ENCODE measurements around the gene NRG2.

Gene NRG2

GRCh38 chr5:140004174-140004573, 38.9 kb downstream of the NRG2 start:
- no peak for DNase-seq

- no peak for DNase-seq
These were observed 39.6 kb downstream of the NRG2 start for GRCh38 chr5:140003519-140003918.

GRCh38 chr5:140000332-140000731, 42.8 kb downstream of the NRG2 start:
- no peak for DNase-seq

- no peak for DNase-seq
These were observed 44.3 kb downstream of the NRG2 start for GRCh38 chr5:139998837-139999236.

- DNase-seq: no peak
These were observed 45.8 kb downstream of the NRG2 start for GRCh38 chr5:139997276-139997675.

GRCh38 chr5:139995929-139996328, 47.2 kb downstream of the NRG2 start:
- DNase-seq: no peak

GRCh38 chr5:139994234-139994633, 48.9 kb downstream of the NRG2 start:
- DNase-seq: no peak

- no peak for DNase-seq
These were observed 57.4 kb downstream of the NRG2 start for GRCh38 chr5:139985733-139986132.

- no peak for DNase-seq
These were observed 57.8 kb downstream of the NRG2 start for GRCh38 chr5:139985290-139985689.

- no peak for DNase-seq
These were observed 58.3 kb downstream of the NRG2 start for GRCh38 chr5:139984816-139985215.

GRCh38 chr5:139982975-139983240, 60.2 kb downstream of the NRG2 start:
- no peak for DNase-seq

GRCh38 chr5:139982157-139982974, 60.7 kb downstream of the NRG2 start:
- DNase-seq: peak in 1 of 2 experiments; percentile 1

- DNase-seq: no peak
These were observed 62.3 kb downstream of the NRG2 start for GRCh38 chr5:139980765-139981164.

- DNase-seq: no peak
These were observed 63.2 kb downstream of the NRG2 start for GRCh38 chr5:139979943-139980342.

GRCh38 chr5:139979518-139979917, 63.6 kb downstream of the NRG2 start:
- no peak for DNase-seq

GRCh38 chr5:139976703-139977102, 66.4 kb downstream of the NRG2 start:
- no peak for DNase-seq

GRCh38 chr5:139975942-139976341, 67.2 kb downstream of the NRG2 start:
- DNase-seq: no peak

- DNase-seq: no peak
These were observed 67.8 kb downstream of the NRG2 start for GRCh38 chr5:139975306-139975705.

GRCh38 chr5:139974661-139975060, 68.4 kb downstream of the NRG2 start:
- DNase-seq: no peak

GRCh38 chr5:139971202-139971725, 71.8 kb downstream of the NRG2 start:
- DNase-seq: no peak

- no peak for DNase-seq
These were observed 73.8 kb downstream of the NRG2 start for GRCh38 chr5:139969318-139969717.

GRCh38 chr5:139968547-139969261, 74.4 kb downstream of the NRG2 start:
- peak; percentile 6 to 77 for DNase-seq

GRCh38 chr5:139967353-139967752, 75.7 kb downstream of the NRG2 start:
- no peak for DNase-seq

- DNase-seq: no peak
These were observed 76.2 kb downstream of the NRG2 start for GRCh38 chr5:139966856-139967255.
